ENCODE data around the gene TNFAIP3. TPM values are rescaled to one million over a fixed set of nuclear protein-coding genes. Genes with fewer than 3 reads are reported as not detected.
"Not testable (repeated sequence)": the region's sequence is repeated elsewhere in the genome, so short reads cannot be mapped to it uniquely, and the experiment has no call there.

TNFAIP3 gene
- total RNA-seq, 2 donors from 2014 or later: 21.9 to 26.3 TPM

DNA sequence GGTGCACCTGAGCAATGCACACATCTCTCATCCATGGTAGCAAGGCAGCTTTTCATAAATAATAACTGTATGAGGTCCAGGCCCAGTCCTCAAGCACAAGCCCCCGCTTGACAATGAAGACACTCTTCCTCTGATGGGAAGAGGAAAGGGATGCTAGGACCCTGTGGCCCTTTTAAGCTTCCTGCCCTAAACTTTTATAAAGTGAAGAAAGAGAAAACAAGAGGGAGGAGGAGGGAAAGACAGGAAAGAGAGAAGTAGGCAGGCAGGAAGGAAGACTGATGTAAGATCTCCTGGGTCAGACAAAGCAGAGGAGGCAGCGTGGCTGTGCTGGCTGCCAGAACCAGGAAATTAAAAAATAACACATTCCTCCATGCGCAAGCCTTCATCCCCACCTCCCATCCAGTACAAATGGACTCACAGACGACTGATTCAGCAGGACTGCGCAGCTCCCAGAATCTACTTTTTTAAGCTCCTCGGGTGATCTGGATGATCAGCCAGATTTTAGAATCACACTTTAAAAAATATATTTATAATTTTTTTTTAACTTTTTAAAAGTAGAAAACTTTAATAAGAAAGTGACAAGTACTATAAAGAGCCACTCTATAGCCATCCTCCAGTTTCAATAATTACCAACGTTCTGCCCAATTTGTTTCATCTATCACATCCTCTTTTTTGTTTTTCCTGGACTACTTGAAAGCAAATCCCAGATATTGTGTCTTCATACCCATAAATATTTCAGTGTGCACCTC is 16.5 kb downstream of the TNFAIP3 start:
- no peak overlapping the region for H3K27ac ChIP-seq

DNA sequence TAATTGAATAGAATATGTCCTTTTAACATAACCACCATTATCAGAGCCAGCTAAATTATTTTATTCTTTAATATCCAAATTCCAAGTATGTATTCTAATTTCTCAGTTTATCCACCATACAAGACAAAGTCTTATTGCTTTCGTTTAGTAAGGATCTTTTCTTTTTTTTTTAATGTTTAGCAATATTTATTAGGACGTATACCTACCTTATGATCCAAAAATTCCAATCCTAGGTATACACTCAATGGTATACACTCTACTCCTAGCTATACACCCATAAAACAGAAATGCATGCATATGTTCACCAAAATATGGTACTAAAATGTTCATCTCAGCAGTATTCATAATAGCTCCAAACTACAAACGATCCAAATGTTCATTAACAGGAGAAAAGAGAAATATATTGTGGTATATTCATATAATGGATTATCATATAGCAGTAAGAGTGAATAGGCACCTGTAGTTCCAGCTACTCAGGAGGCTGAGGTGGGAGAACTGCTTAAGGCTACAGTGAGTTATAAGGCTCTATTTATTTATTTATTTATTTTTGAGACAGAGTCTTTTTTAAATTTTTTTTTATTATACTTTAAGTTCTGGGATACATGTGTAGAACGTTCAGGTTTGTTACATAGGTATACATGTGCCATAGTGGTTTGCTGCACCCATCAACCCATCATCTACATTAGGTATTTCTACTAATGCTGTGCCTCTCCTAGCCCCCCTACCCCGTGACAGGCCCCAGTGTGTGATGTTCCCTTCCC is 17.3 kb downstream of the TNFAIP3 start:
- no peak for DNase-seq (ENCODE audit: low spot score)

More for the DNA sequence above, 16.5 kb downstream of the TNFAIP3 start:
- no peaks in the 10 kb centered on the region for H3K9me3 ChIP-seq
- H3K27me3 ChIP-seq (replicated peaks; ENCODE audit: insufficient read depth): no peaks in the 10 kb centered on the region
- no peak for DNase-seq (ENCODE audit: low spot score)
- H3K4me1 ChIP-seq (ENCODE audit: control insufficient read depth in 1 of 2, low read depth in 2 of 2): peaks cover 0 to 6% of the 10 kb centered on the region in 2 donors
- no peak for TF ChIP-seq CTCF (IDR thresholded peaks at IDR 0.05)
- no peak for ATAC-seq (ENCODE audit: insufficient number of reproducible peaks, low FRiP score, low read depth)
- H3K4me3 ChIP-seq: no peak overlapping the region
- H3K36me3 ChIP-seq: peaks cover 31% of the 10 kb centered on the region

GRCh38 chr6:137884910-137885229 is 17.8 kb downstream of the TNFAIP3 start:
- DNase-seq (ENCODE audit: low spot score); H3K27ac ChIP-seq; ATAC-seq (ENCODE audit: insufficient number of reproducible peaks, low FRiP score, low read depth); H3K4me3 ChIP-seq; H3K4me1 ChIP-seq (ENCODE audit: control insufficient read depth in 1 of 2, low read depth in 2 of 2); H3K27me3 ChIP-seq (replicated peaks; ENCODE audit: insufficient read depth); H3K9me3 ChIP-seq: not testable (repeated sequence)
- peaks cover 21% of the 10 kb centered on the region for H3K36me3 ChIP-seq

More for the DNA sequence above, 17.3 kb downstream of the TNFAIP3 start:
- no peaks in the 10 kb centered on the region for H3K27me3 ChIP-seq (replicated peaks; ENCODE audit: insufficient read depth)
- peaks cover 0 to 6% of the 10 kb centered on the region in 2 donors for H3K4me1 ChIP-seq (ENCODE audit: control insufficient read depth in 1 of 2, low read depth in 2 of 2)
- no peak for TF ChIP-seq CTCF (IDR thresholded peaks at IDR 0.05)
- no peaks in the 10 kb centered on the region for H3K9me3 ChIP-seq
- no peak for ATAC-seq (ENCODE audit: insufficient number of reproducible peaks, low FRiP score, low read depth)
- H3K36me3 ChIP-seq: peaks cover 23% of the 10 kb centered on the region
- no peak overlapping the region for H3K4me3 ChIP-seq
- no peak overlapping the region for H3K27ac ChIP-seq

- H3K36me3 ChIP-seq; H3K4me3 ChIP-seq; H3K9me3 ChIP-seq; H3K27ac ChIP-seq; H3K4me1 ChIP-seq (ENCODE audit: control insufficient read depth in 1 of 2, low read depth in 2 of 2); H3K27me3 ChIP-seq (replicated peaks; ENCODE audit: insufficient read depth); ATAC-seq (ENCODE audit: insufficient number of reproducible peaks, low FRiP score, low read depth); DNase-seq (ENCODE audit: low spot score): not testable (repeated sequence)
Observed at GRCh38 chr6:137886226-137886625, 19.2 kb downstream of the TNFAIP3 start.

DNA sequence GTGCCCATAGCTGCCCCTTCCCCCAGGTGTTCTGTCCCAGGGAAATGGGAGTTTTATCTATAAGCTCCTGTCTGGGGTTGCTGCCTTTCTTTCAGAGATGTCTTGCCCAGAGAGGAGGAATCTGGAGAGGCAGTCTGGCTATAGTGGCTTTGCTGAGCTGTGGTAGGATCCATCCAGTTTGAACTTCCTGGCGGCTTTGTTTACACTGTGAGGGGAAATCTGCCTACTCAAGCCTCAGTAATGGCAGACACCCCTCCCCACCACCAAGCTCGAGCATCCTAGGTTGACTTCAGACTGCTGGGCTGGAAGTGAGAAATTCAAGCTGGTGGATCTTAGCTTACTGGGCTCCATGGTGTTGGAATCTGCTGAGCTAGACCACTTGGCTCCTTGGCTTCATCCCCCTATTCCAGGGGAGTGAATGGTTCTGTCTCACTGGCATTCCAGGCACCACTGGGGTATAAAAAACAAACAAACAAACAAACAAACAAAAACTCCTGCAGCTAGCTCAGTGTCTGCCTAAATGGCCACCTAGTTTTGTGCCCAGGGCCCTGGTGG is 24.0 kb downstream of the TNFAIP3 start:
- no peaks in the 10 kb centered on the region for H3K9me3 ChIP-seq
- no peak for ATAC-seq (ENCODE audit: insufficient number of reproducible peaks, low FRiP score, low read depth)
- no peaks in the 10 kb centered on the region for H3K27me3 ChIP-seq (replicated peaks; ENCODE audit: insufficient read depth)
- no peak for TF ChIP-seq CTCF (IDR thresholded peaks at IDR 0.05)
- H3K36me3 ChIP-seq: no peaks in the 10 kb centered on the region
- no peak overlapping the region for H3K4me3 ChIP-seq
- DNase-seq (ENCODE audit: low spot score): no peak
- no peak overlapping the region for H3K27ac ChIP-seq
- H3K4me1 ChIP-seq (ENCODE audit: control insufficient read depth in 1 of 2, low read depth in 2 of 2): no peaks in the 10 kb centered on the region

GRCh38 chr6:137892271-137892708 is 25.2 kb downstream of the TNFAIP3 start:
- no peak overlapping the region for H3K27ac ChIP-seq
- H3K36me3 ChIP-seq: no peaks in the 10 kb centered on the region
- no peaks in the 10 kb centered on the region for H3K4me1 ChIP-seq (ENCODE audit: control insufficient read depth in 1 of 2, low read depth in 2 of 2)
- TF ChIP-seq CTCF (IDR thresholded peaks at IDR 0.05): no peak
- ATAC-seq (ENCODE audit: insufficient number of reproducible peaks, low FRiP score, low read depth) (no peak), DNase-seq (ENCODE audit: low spot score) (no peak)
- H3K9me3 ChIP-seq: no peaks in the 10 kb centered on the region
- H3K4me3 ChIP-seq: no peak overlapping the region
- no peaks in the 10 kb centered on the region for H3K27me3 ChIP-seq (replicated peaks; ENCODE audit: insufficient read depth)
